A549 (cell line): ENCODE data around the gene RPRD1A. TPM values are rescaled to one million over a fixed set of nuclear protein-coding genes. Genes with fewer than 3 reads are reported as not detected.
A peak's percentile ranks its signal among the peaks of the same experiment; 100 is the strongest.

Source experiments
- ATAC-seq, 2 experiments: fragments of 200-7000 bp in 1 of 2; fragments of >200 bp in 1 of 2; cut with Nextera tagmentation in 1 of 2; cut with Tn5 transposase in 1 of 2; 3 replicates each; pipeline versions ENCODE4 v1.8.0 to v1.9.1; 2018 to 2020; ENCODE audit warnings: mild to moderate bottlenecking in 1 of 2, moderate library complexity in 1 of 2
- CTCF ChIA-PET: fragments of 300-600 bp; sonication (Branson Sonifier 250); formaldehyde crosslinking; extraction: SDS; loops from one replicate; lab custom pipeline; 2021; ENCODE audit warnings: antibody characterized with exemption, inconsistent platforms; lab: Yijun Ruan, JAX
- POLR2A ChIA-PET: fragments of 350-600 bp; formaldehyde crosslinking; extraction: SDS; loops from one replicate; lab custom pipeline; 2021; ENCODE audit warnings: antibody characterized with exemption, inconsistent platforms; lab: Yijun Ruan, JAX
- DNase-seq, 2 experiments: peaks; one replicate each; pipeline versions ENCODE4 v3.0.0 to v3.0.0-alpha.2; 2011 to 2016; ENCODE audit warnings: low read depth in 1 of 2, low spot score in 1 of 2
- FAIRE-seq: peaks from 2 replicates; lab custom pipeline; 2011; peaks lifted over from hg19 to GRCh38; lab: Jason Lieb, UNC
- H3K27ac ChIP-seq, 2 experiments: fragments of >200 bp; sonication (Bioruptor Twin); formaldehyde crosslinking; 3 replicates each; pipeline ENCODE4 v1.5.1; 2016 to 2017
- H3K4me1 ChIP-seq: fragments of >200 bp; sonication (Bioruptor Twin); formaldehyde crosslinking; 3 replicates; pipeline ENCODE4 v1.6.1; 2016
- H3K4me2 ChIP-seq: fragments of >200 bp; sonication (Bioruptor Twin); formaldehyde crosslinking; 3 replicates; pipeline ENCODE4 v1.6.1; 2016
- H3K4me3 ChIP-seq: fragments of >200 bp; sonication (Bioruptor Twin); formaldehyde crosslinking; 3 replicates; pipeline ENCODE4 v1.5.1; 2016
- H3K9me3 ChIP-seq: fragments of >200 bp; sonication (Bioruptor Twin); formaldehyde crosslinking; 3 replicates; pipeline ENCODE4 v1.6.1; 2016
- ATOH8 ChIP-seq: fragments of 250-450 bp; sonication (Bioruptor Pico); IDR thresholded peaks from 2 replicates; pipeline ENCODE4 v1.5.0; 2020; ENCODE audit warnings: low read depth, mild to moderate bottlenecking, moderate library complexity
- EHMT2 ChIP-seq: fragments of 200-600 bp; sonication (generic); IDR thresholded peaks from 2 replicates; pipeline ENCODE4 v1.6.1; 2016; ENCODE audit warnings: antibody characterized with exemption, low read depth, mild to moderate bottlenecking, moderate library complexity
- ELK1 ChIP-seq: fragments of 150-350 bp; IDR thresholded peaks from 2 replicates; pipeline ENCODE4 v1.6.1; 2014; ENCODE audit warnings: low read depth, mild to moderate bottlenecking, low read length
- FOSL2 ChIP-seq, 2 experiments: fragments of 450-650 bp in 1 of 2; fragments of >200 bp in 1 of 2; sonication (Bioruptor Twin) in 1 of 2; formaldehyde crosslinking; IDR thresholded peaks; 2 replicates each; pipeline versions ENCODE4 v1.5.0 to v1.6.1; 2016 to 2020; ENCODE audit warnings: mild to moderate bottlenecking in 1 of 2, moderate library complexity in 1 of 2
- FOXS1 ChIP-seq: fragments of 250-450 bp; sonication (Bioruptor Pico); IDR thresholded peaks from 2 replicates; pipeline ENCODE4 v1.5.0; 2020; ENCODE audit warnings: mild to moderate bottlenecking, moderate library complexity
- GATA3 ChIP-seq: IDR thresholded peaks from 2 replicates; pipeline ENCODE4 v1.6.1; 2012; ENCODE audit warnings: borderline replicate concordance
- HDAC2 ChIP-seq: fragments of 200-600 bp; sonication (generic); IDR thresholded peaks from 2 replicates; pipeline ENCODE4 v1.6.1; 2016
- HES2 ChIP-seq: fragments of >200 bp; sonication (Bioruptor Twin); formaldehyde crosslinking; IDR thresholded peaks from 2 replicates; pipeline ENCODE4 v1.6.1; 2016
- HEYL ChIP-seq: fragments of 250-450 bp; sonication (Bioruptor Pico); IDR thresholded peaks from 2 replicates; pipeline ENCODE4 v1.8.0; 2021; ENCODE audit warnings: mild to moderate bottlenecking, moderate library complexity
- HMGXB4 ChIP-seq: fragments of 250-450 bp; sonication (Bioruptor Pico); IDR thresholded peaks from 2 replicates; pipeline ENCODE4 v1.5.0; 2021; ENCODE audit warnings: mild to moderate bottlenecking, moderate library complexity, borderline replicate concordance
- KDM1A ChIP-seq: fragments of 200-600 bp; sonication (generic); IDR thresholded peaks from 2 replicates; pipeline ENCODE4 v1.6.1; 2016; ENCODE audit warnings: low read depth, mild to moderate bottlenecking
- KDM5A ChIP-seq: fragments of 200-600 bp; sonication (generic); IDR thresholded peaks from 2 replicates; pipeline ENCODE4 v1.6.1; 2016; ENCODE audit warnings: antibody characterized with exemption, mild to moderate bottlenecking
- MAX ChIP-seq: IDR thresholded peaks from 2 replicates; pipeline ENCODE4 v1.6.1; 2012
- MYC ChIP-seq: IDR thresholded peaks from 2 replicates; pipeline ENCODE4 v1.6.1; 2012; ENCODE audit warnings: mild to moderate bottlenecking, inconsistent platforms, low read length, improper control_type of control experiment, borderline replicate concordance
- NFE2L2 ChIP-seq: fragments of 150-350 bp; conservative IDR thresholded peaks from 2 replicates; pipeline ENCODE4 v1.6.1; 2014; ENCODE audit warnings: low read length
- NR3C1 ChIP-seq: fragments of >200 bp; sonication (Bioruptor Twin); formaldehyde crosslinking; IDR thresholded peaks from 3 replicates; pipeline ENCODE4 v1.6.1; 2017
- PBX3 ChIP-seq: IDR thresholded peaks from 2 replicates; pipeline ENCODE4 v1.6.1; 2012
- RARB ChIP-seq: fragments of 250-450 bp; sonication (Bioruptor Pico); IDR thresholded peaks from 2 replicates; pipeline ENCODE4 v1.8.0; 2021; ENCODE audit warnings: mild to moderate bottlenecking, moderate library complexity
- REST ChIP-seq: fragments of 200-600 bp; sonication (generic); IDR thresholded peaks from 2 replicates; pipeline ENCODE4 v1.6.1; 2016; ENCODE audit warnings: antibody characterized with exemption, mild to moderate bottlenecking, moderate library complexity
- RFX5 ChIP-seq: fragments of 450-650 bp; IDR thresholded peaks from 2 replicates; pipeline ENCODE4 v1.7.1; 2014; ENCODE audit warnings: antibody characterized with exemption, mild to moderate bottlenecking, moderate library complexity
- RNF2 ChIP-seq: fragments of 200-600 bp; sonication (generic); IDR thresholded peaks from 2 replicates; pipeline ENCODE4 v1.6.1; 2016; ENCODE audit warnings: low read depth, mild to moderate bottlenecking, antibody characterized with exemption, moderate library complexity, borderline replicate concordance
- SMC3 ChIP-seq: fragments of >200 bp; sonication (Bioruptor Twin); formaldehyde crosslinking; IDR thresholded peaks from 3 replicates; pipeline ENCODE4 v1.6.1; 2018; ENCODE audit warnings: inconsistent platforms
- SREBF2 ChIP-seq: fragments of 450-650 bp; IDR thresholded peaks from 2 replicates; pipeline ENCODE4 v1.6.1; 2014; ENCODE audit warnings: mild to moderate bottlenecking, moderate library complexity
- USF2 ChIP-seq: fragments of 450-650 bp; IDR thresholded peaks from 2 replicates; pipeline ENCODE4 v1.6.1; 2014; ENCODE audit warnings: antibody characterized with exemption
- ZFP36 ChIP-seq: fragments of 450-650 bp; IDR thresholded peaks from 2 replicates; pipeline ENCODE4 v1.6.1; 2014; ENCODE audit warnings: borderline replicate concordance; ENCODE audit not compliant: partially characterized antibody
- ZNF302 ChIP-seq: fragments of 250-450 bp; sonication (Bioruptor Pico); IDR thresholded peaks from 2 replicates; pipeline ENCODE4 v1.9.0; 2021; ENCODE audit warnings: inconsistent platforms, mild to moderate bottlenecking, moderate library complexity
- ZSCAN20 ChIP-seq: fragments of 250-450 bp; sonication (Bioruptor Pico); IDR thresholded peaks from 2 replicates; pipeline ENCODE4 v1.8.0; 2022; ENCODE audit warnings: mild to moderate bottlenecking, moderate library complexity
- WGBS: methylation state at CpG from one replicate; pipeline ENCODE4 v1.1.6; 2017; ENCODE audit errors: missing lambda C conversion rate; 5-methylcytosine and 5-hydroxymethylcytosine counted together
- polyA plus RNA-seq, 4 experiments: library from polyadenylated mRNA; depleted of rRNA in 3 of 4; stranded (reverse); fragments of >200 nt; fragmentation: RNase III in 1 of 4; extraction: RNeasy Plus Mini Kit Qiagen cat#74134 plus additional on column Dnase treatment in 1 of 4; gene quantifications; 2 replicates in 3 of 4; 3 replicates in 1 of 4; pipeline ENCODE4 v1.2.3, GENCODE V29; 2011 to 2017

Gene RPRD1A
- polyA plus RNA-seq, 2 of the 4 experiments (the other 2 are of a cell fraction) = 25.8 to 58.2 TPM

GRCh38 chr18:35950628-35950982, 116.8 kb downstream of the RPRD1A start:
- Histone ChIP-seq H3K4me1 (no peaks in the 10 kb centered on the region), H3K4me3 (no peak overlapping the region; the same call in 2 of the 3 replicates), H3K27ac (no peak overlapping the region), H3K9me3 (no peaks in the 10 kb centered on the region), H3K4me2 (peak overlapping the region; percentile 66)
- WGBS = 5% methylated on average over 6 of the region's 6 CpGs
- CTCF ChIA-PET = interaction anchor here (0.7 to 3.3 kb wide), 15 partner anchors 8 to 199 kb away, joined by 3 to 18 read pairs (median 5); no protein-coding TSS in a partner anchor
- FAIRE-seq (no peak), ATAC-seq (no peak), DNase-seq (no peak)
- no peak for TF ChIP-seq SMC3
- TF ChIP-seq USF2 = no peak
- no peak for TF ChIP-seq MYC
- TF ChIP-seq ZNF302 (CRISPR knock-in tag) = no peak
- no peak for TF ChIP-seq GATA3
- no peak for TF ChIP-seq FOXS1
- no peak for TF ChIP-seq RARB (CRISPR knock-in tag)
- no peak for TF ChIP-seq RNF2
- TF ChIP-seq HDAC2 = no peak
- no peak for TF ChIP-seq RFX5
- TF ChIP-seq KDM5A = no peak
- TF ChIP-seq HEYL (CRISPR knock-in tag) = no peak
- TF ChIP-seq ZSCAN20 (CRISPR knock-in tag) = no peak
- TF ChIP-seq ATOH8 = no peak
- no peak for TF ChIP-seq ELK1
- no peak for TF ChIP-seq REST
- TF ChIP-seq, all 56 proteins: peak for 0
- POLR2A ChIA-PET = no interaction called here

- ChIA-PET POLR2A (no interaction called here), CTCF (interaction anchor here (0.7 to 3.3 kb wide), 16 partner anchors 9 to 199 kb away, joined by 3 to 18 read pairs (median 4); no protein-coding TSS in a partner anchor)
- peak; percentile 83 to 89 for ATAC-seq
- peak overlapping the region; percentile 66 for H3K4me2 ChIP-seq
- H3K4me1 ChIP-seq = no peaks in the 10 kb centered on the region
- peak; percentile 25 to 59 for DNase-seq
- WGBS = 40% methylated on average over 25 of the region's 54 CpGs
- no peaks in the 10 kb centered on the region for H3K9me3 ChIP-seq
- FAIRE-seq = no peak
- H3K27ac ChIP-seq = peak overlapping the region in 1 of 2 experiments; percentile 70; a peak in 3 of 6 replicates
- H3K4me3 ChIP-seq = peak overlapping the region; percentile 44
- TF ChIP-seq SMC3 (peak; percentile 66), SREBF2 (no peak), ZFP36 (no peak), KDM1A (no peak), NR3C1 (no peak), HES2 (no peak), EHMT2 (no peak), FOSL2 (IDR thresholded peaks at IDR 0.05) (no peak), FOSL2 (CRISPR knock-in tag; IDR thresholded peaks at IDR 0.05) (no peak), PBX3 (no peak), MAX (0 out of 2 replicates have a peak, but pooled peaks have one; percentile 38), NFE2L2 (no peak), HMGXB4 (CRISPR knock-in tag) (no peak)
Observed at GRCh38 chr18:35949903-35950627, 117.3 kb downstream of the RPRD1A start.
